Measurements from ENCODE around the gene SLC30A5.
"Not testable (repeated sequence)": the region's sequence is repeated elsewhere in the genome, so short reads cannot be mapped to it uniquely, and the experiment has no call there.

The SLC30A5 gene

GRCh38 chr5:69105996-69106906, 12.4 kb downstream of the SLC30A5 start:
- no peak for DNase-seq

DNA sequence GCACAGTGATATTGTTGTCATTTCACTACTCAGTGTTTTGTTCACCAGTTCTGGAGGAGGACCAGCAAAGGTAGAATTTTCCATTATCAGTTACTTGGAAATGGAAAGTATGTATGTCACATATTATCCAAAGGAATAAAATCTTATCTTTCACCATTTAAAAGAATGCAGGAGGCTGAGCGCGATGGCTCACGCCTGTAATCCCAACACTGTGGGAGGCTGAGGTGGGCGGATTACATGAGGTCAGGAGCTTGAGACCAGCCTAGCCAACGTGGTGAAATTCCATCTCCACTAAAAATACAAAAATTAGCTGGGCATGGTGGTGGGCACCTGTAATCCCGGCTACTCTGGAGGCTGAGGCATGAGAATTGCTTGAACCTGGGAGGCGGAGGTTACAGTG, 14.6 kb downstream of the SLC30A5 start:
- not testable (repeated sequence) for DNase-seq

DNA sequence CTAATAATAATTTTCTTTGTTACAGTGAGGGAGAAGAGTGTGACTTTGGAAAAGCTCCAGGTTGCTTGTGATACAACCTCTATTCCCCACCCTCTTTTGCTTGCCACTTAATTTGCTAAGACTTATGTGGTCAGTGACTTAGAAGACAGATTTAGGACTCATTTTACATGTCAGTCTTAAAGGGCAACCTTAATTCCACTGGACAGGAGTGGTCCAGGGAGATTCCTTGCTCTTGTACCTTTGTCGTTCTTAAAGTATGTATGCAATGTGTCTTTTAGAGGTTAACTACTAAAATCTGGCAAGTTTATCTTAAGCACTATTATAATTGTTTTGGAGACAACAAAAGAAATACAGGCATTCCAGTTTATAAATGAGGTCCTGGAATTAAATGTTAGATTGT, 20.0 kb downstream of the SLC30A5 start:
- no peak for DNase-seq

- DNase-seq: no peak
These were observed 21.7 kb downstream of the SLC30A5 start for GRCh38 chr5:69115526-69115925.

- DNase-seq: no peak
These were observed 35.6 kb downstream of the SLC30A5 start for GRCh38 chr5:69129413-69129812.

DNA sequence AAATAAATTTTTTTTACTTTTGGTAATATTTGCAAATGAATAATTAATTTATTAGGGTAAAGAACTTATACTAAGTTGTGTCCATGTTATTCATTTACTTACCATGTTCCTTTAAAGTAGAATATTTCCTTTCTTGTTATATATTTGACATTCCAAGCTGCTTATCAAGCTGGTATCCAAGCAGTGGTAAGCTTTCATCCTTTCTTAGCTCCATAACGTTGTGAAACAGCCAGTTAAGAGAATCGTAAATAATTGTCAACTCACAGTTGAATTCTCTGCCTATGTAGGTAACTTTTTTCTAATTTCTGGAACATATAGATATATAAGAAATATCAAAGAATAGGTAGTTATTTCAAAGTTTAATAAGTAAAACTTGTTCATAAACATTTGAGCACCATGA, 36.4 kb downstream of the SLC30A5 start:
- no peak for DNase-seq

- DNase-seq: no peak
These were observed 37.5 kb downstream of the SLC30A5 start for GRCh38 chr5:69131304-69131703.

GRCh38 chr5:69134126-69134525, 40.3 kb downstream of the SLC30A5 start:
- DNase-seq: no peak

- no peak for DNase-seq
These were observed 42.5 kb downstream of the SLC30A5 start for GRCh38 chr5:69136293-69136692.

- not testable (repeated sequence) for DNase-seq
These were observed 43.4 kb downstream of the SLC30A5 start for GRCh38 chr5:69137208-69137607.

DNA sequence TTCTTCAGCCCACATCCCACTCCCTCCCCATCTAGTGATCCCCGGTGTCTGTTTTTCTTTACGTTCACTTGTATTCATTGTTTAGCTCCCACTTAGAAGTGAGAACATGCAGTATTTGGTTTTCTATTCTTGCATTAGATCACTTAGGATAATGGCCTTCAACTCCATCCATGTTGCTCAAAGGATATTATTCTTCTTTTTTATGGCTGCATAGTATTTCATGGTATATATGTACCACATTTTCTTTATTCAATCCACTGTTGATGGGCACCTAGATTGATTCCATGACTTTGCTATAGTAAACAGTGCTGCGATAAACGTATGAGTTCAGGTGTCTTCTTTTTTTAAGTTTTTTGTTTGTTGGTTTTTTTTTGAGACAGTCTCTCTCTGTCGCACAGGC, 44.0 kb downstream of the SLC30A5 start:
- DNase-seq: no peak

- DNase-seq: no peak
These were observed 45.0 kb downstream of the SLC30A5 start for GRCh38 chr5:69138766-69139165.

GRCh38 chr5:69140239-69140638, 46.4 kb downstream of the SLC30A5 start:
- DNase-seq: not testable (repeated sequence)

- no peak for DNase-seq
These were observed 47.0 kb downstream of the SLC30A5 start for GRCh38 chr5:69140827-69141226.

GRCh38 chr5:69148576-69148975, 54.8 kb downstream of the SLC30A5 start:
- DNase-seq: not testable (repeated sequence)

DNA sequence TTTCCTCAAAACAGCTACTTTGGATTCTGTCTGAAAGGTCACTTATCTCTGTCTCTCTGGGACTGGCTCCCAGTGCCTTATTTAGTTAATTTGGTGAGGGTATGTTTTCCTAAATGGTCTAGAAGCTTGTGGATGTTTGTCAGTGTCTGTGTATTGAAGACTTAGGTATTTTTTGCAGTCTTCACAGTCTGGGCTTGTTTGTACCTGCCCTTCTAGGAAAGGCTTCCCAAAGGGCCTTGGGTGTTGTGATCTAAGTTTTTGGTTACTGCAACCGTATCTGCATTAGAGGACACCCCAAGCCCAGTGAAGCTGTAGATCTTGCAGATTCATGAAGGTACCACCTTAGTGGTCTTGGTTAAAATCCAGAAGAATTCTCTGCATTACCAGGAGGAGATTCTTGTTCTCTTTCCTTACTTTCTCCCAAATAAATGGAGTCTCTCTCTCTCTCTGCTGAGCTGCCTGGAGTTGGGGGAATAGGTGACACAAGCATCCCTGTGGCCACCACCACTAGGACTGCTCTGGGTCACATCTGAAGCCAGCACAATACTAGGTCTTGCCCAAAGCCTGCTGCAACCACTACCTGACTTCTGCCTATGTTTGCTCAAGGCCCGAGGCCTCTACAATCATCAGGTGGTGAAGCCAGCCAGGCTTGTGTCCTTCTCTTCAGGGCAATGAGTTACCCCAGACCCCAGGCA, 55.3 kb downstream of the SLC30A5 start:
- no peak for DNase-seq

- DNase-seq: no peak
These were observed 55.8 kb downstream of the SLC30A5 start for GRCh38 chr5:69149676-69150010.

- DNase-seq: no peak
These were observed 58.9 kb downstream of the SLC30A5 start for GRCh38 chr5:69152731-69153130.

DNA sequence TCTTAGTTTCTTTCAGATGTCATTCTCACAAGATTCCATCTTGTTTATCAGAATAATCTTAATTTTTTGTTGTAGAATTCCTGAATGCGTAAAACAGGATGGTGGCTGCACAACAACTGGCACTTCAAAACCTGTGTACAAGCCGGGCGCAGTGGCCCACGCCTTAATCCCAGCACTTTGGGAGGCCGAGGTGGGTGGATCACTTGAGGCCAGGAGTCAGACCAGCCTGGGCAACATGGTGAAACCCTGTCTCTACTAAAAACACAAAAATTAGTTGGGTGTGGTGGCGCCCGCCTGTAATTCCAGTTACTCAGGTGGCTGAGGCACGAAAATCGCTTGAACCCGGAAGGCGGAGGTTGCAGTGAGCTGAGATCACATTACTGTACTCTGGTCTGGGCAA, 62.6 kb downstream of the SLC30A5 start:
- no peak for DNase-seq

GRCh38 chr5:69158039-69158438, 64.2 kb downstream of the SLC30A5 start:
- no peak for DNase-seq

DNA sequence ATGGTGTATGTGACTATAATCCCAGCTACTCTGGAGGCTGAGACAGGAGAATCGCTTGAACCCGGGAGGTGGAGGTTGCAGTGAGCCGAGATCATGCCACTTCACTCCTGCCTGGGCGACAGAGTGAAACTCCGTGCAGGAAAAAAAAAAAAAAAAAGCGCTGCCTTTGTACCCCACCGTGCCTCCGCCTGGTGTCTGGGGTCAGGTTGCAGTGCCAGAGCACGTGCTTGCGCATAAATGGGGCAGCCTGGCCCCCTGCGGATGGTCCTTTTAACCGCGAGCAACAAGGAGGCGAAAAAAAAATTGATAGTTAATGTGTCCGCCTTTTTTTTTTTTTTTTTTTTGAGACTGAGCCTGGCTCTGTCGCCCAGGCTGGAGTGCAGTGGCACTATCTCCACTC, 66.8 kb downstream of the SLC30A5 start:
- no peak for DNase-seq

GRCh38 chr5:69166686-69167492, 73.1 kb downstream of the SLC30A5 start, which contains the start of gene CCNB1:
CCNB1 (plus strand) TSS chr5:69167150; CDS start chr5:69167263, 113 bp downstream.
- DNase-seq: peak; percentile 98

DNA sequence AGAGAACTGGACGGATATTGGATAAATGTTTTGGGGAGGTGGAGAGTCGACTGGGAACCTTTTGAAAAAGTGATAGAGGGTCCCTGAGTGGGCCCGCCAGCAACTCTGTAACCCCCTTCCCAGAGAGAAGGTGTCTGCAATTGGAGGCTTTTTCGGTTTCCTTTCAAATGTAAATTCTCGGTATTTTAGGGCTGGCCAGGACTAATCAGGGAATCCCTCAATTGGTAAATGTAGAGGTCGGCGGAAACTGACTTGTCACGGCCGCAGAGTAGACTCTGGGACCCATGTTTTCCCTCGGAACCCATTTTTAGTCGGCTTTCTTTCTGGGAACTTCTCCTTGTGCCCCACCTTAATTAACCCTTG, 73.7 kb downstream of the SLC30A5 start:
- no peak for DNase-seq
